HT-29 (cell line): ENCODE measurements around the gene MBD3. TPM values are rescaled to one million over a fixed set of nuclear protein-coding genes. Genes with fewer than 3 reads are reported as not detected.

Experiments
- small RNA-seq: library from RNA; depleted of rRNA; stranded (forward); fragments of <200 nt; gene quantifications from one replicate; pipeline ENCODE3, GENCODE V24; 2014
- total RNA-seq: library from RNA; depleted of rRNA; stranded (reverse); fragments of >200 nt; shearing (Covaris generic); gene quantifications from 2 replicates; pipeline ENCODE4 v1.2.3, GENCODE V29; 2014; rRNA removed

Gene MBD3
- total RNA-seq, 1 experiment from 2014 or later = 202 TPM

Small RNA genes within 50 kb of the gene (small RNA-seq; reads per million reads assigned to genes)
- gene AC005943.2 (not detected), gene RN7SL477P (not detected), gene RNU6-1223P (not detected)

Other genes starting within 250 kb of the MBD3 start
- gene NDUFS7, start 209.0 kb downstream of the MBD3 start, total RNA-seq = 133 and 170 TPM in 2 replicates
- 0.26 and 0.97 TPM in 2 replicates for gene GAMT, start 191.3 kb downstream of the MBD3 start, total RNA-seq
- gene DAZAP1, start 185.3 kb downstream of the MBD3 start, total RNA-seq = 223 and 234 TPM in 2 replicates
- gene RPS15, start 154.5 kb downstream of the MBD3 start, total RNA-seq = 2,135 and 2,483 TPM in 2 replicates
- gene APC2, start 142.7 kb downstream of the MBD3 start, total RNA-seq = 0.16 and 0.43 TPM in 2 replicates
- gene C19orf25, start 113.7 kb downstream of the MBD3 start, total RNA-seq = 56.0 and 72.9 TPM in 2 replicates
- gene PCSK4, start 102.5 kb downstream of the MBD3 start, total RNA-seq = 0.99 and 2.1 TPM in 2 replicates
- gene REEP6, start 101.7 kb downstream of the MBD3 start, total RNA-seq = 23.1 and 26.6 TPM in 2 replicates
- 1.3 and 3.9 TPM in 2 replicates for gene ADAMTSL5, start 79.8 kb downstream of the MBD3 start, total RNA-seq
- not detected in 2 replicates for gene PLK5, start 68.8 kb downstream of the MBD3 start, total RNA-seq
- 75.4 and 90.6 TPM in 2 replicates for gene MEX3D, start 24.5 kb downstream of the MBD3 start, total RNA-seq
- gene UQCR11, start 12.6 kb upstream of the MBD3 start, total RNA-seq = 121 and 155 TPM in 2 replicates
- 241 and 271 TPM in 2 replicates for gene TCF3, start 59.8 kb upstream of the MBD3 start, total RNA-seq
- not detected in 2 replicates for gene ONECUT3, start 160.6 kb upstream of the MBD3 start, total RNA-seq
- 0.65 and 2.0 TPM in 2 replicates for gene ATP8B3, start 219.4 kb upstream of the MBD3 start, total RNA-seq